Caco-2 (cell line): ENCODE measurements around the gene CREBBP. TPM values are rescaled to one million over a fixed set of nuclear protein-coding genes. Genes with fewer than 3 reads are reported as not detected.

Source experiments
- BruUV-seq: library from RNA; stranded (reverse); fragments of 400-500 nt; replicated peaks from 2 replicates; lab custom pipeline; 2021; lab: Mats Ljungman, UMichigan
- CTCF ChIA-PET: fragments of 300-600 bp; sonication (Branson Sonifier 250); formaldehyde crosslinking; loops from one replicate; lab custom pipeline; 2022; ENCODE audit warnings: antibody characterized with exemption; lab: Charles Lee
- POLR2A ChIA-PET: fragments of 300-600 bp; sonication (Branson Sonifier 250); formaldehyde crosslinking; loops from one replicate; lab custom pipeline; 2022; ENCODE audit warnings: antibody characterized with exemption; lab: Charles Lee
- DNase-seq, 2 experiments: peaks; one replicate each; pipeline versions ENCODE4 v3.0.0 to v3.0.0-alpha.2; 2020 to 2022
- H3K27me3 ChIP-seq: replicated peaks from 2 replicates; pipeline ENCODE4 v1.6.0; 2011; ENCODE audit warnings: low read length; ENCODE audit not compliant: control insufficient read depth, insufficient read depth
- H3K36me3 ChIP-seq: 2 replicates; pipeline ENCODE4 v1.5.1; 2011; ENCODE audit warnings: low read length; ENCODE audit not compliant: control insufficient read depth, insufficient read depth
- H3K4me1 ChIP-seq: fragments of 250-450 bp; sonication (Bioruptor Pico); 2 replicates; pipeline ENCODE4 v1.5.1; 2020; ENCODE audit warnings: mild to moderate bottlenecking
- H3K4me3 ChIP-seq: 2 replicates; pipeline ENCODE4 v1.5.1; 2011; ENCODE audit warnings: low read depth, mild to moderate bottlenecking, control low read depth, low read length
- H3K9me3 ChIP-seq: fragments of 250-450 bp; sonication (Bioruptor Pico); 2 replicates; pipeline ENCODE4 v1.5.1; 2020; ENCODE audit warnings: mild to moderate bottlenecking, moderate library complexity
- H3K27ac Mint-ChIP-seq: one replicate; pipeline ENCODE4 v1.8.0; 2022; ENCODE audit warnings: mixed read lengths; ENCODE audit not compliant: unreplicated experiment
- H3K27me3 Mint-ChIP-seq: one replicate; pipeline ENCODE4 v1.8.0; 2022; ENCODE audit warnings: mixed read lengths; ENCODE audit not compliant: insufficient read depth, unreplicated experiment
- H3K36me3 Mint-ChIP-seq: one replicate; pipeline ENCODE4 v1.8.0; 2022; ENCODE audit warnings: mild to moderate bottlenecking, mixed read lengths; ENCODE audit not compliant: insufficient read depth, unreplicated experiment
- H3K4me1 Mint-ChIP-seq: one replicate; pipeline ENCODE4 v1.8.0; 2022; ENCODE audit warnings: low read depth, mixed read lengths; ENCODE audit not compliant: unreplicated experiment
- H3K4me3 Mint-ChIP-seq: one replicate; pipeline ENCODE4 v1.8.0; 2022; ENCODE audit warnings: mild to moderate bottlenecking, moderate library complexity, mixed read lengths; ENCODE audit not compliant: unreplicated experiment
- H3K9me3 Mint-ChIP-seq: one replicate; pipeline ENCODE4 v1.8.0; 2022; ENCODE audit warnings: mixed read lengths; ENCODE audit not compliant: unreplicated experiment
- intact Hi-C: fragments of 100-400 bp; cut with micrococcal nuclease; formaldehyde crosslinking; loops from one replicate; pipeline ENCODE4 v1.10.0; 2022; ENCODE audit not compliant: unreplicated experiment
- total RNA-seq: library from RNA; stranded (reverse); gene quantifications from 2 replicates; pipeline ENCODE4 v1.2.3, GENCODE V29; 2022
- TF ChIP-seq, protein P1 (sequence below), 2 experiments: fragments of 200-600 bp in 1 of 2; IDR thresholded peaks; 1 replicate in 1 of 2; 2 replicates in 1 of 2; pipeline versions ENCODE4 v1.5.1 to v1.8.0; 2011 to 2022; ENCODE audit warnings: antibody characterized with exemption in 1 of 2, control low read depth in 1 of 2, inconsistent platforms in 1 of 2, low read depth in 1 of 2, low read length in 1 of 2, mild to moderate bottlenecking in 1 of 2, moderate library complexity in 1 of 2; ENCODE audit not compliant: insufficient read depth in 1 of 2, severe bottlenecking in 1 of 2, unreplicated experiment in 1 of 2

CREBBP gene
- total RNA-seq, 1 experiment from 2014 or later = 65.3 TPM

DNA sequence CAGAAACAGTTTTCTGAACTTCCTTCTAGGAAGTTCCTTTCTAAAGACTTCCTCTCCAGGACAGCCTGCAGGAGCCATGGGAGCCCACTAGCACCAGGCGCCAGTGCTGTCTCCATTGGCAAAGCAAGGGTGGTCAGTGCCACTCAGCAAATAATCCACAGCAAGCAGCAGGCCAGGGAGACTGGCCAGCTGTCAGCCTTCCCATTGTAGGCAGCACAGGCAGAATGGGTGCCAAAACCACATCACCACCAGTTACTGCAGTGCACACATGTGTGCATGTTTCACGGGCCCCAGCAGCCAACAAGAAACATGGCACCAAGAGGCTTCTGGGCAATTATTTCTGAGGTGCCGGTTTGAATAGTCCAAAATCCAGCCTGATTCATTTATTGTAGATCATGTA, 199.3 kb downstream of the CREBBP start:
- TF ChIP-seq, protein P1, sequence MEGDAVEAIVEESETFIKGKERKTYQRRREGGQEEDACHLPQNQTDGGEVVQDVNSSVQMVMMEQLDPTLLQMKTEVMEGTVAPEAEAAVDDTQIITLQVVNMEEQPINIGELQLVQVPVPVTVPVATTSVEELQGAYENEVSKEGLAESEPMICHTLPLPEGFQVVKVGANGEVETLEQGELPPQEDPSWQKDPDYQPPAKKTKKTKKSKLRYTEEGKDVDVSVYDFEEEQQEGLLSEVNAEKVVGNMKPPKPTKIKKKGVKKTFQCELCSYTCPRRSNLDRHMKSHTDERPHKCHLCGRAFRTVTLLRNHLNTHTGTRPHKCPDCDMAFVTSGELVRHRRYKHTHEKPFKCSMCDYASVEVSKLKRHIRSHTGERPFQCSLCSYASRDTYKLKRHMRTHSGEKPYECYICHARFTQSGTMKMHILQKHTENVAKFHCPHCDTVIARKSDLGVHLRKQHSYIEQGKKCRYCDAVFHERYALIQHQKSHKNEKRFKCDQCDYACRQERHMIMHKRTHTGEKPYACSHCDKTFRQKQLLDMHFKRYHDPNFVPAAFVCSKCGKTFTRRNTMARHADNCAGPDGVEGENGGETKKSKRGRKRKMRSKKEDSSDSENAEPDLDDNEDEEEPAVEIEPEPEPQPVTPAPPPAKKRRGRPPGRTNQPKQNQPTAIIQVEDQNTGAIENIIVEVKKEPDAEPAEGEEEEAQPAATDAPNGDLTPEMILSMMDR (IDR thresholded peaks at IDR 0.05; ENCODE audit: insufficient read depth in 1 of 2, low read depth in 1 of 2, low read length in 1 of 2, severe bottlenecking in 1 of 2, unreplicated experiment in 1 of 2) = no peak
- H3K27me3 Mint-ChIP-seq = no peaks in the 10 kb centered on the region
- no peak overlapping the region for H3K4me3 Mint-ChIP-seq
- ChIA-PET CTCF (no interaction called here), POLR2A (no interaction called here)
- Histone ChIP-seq H3K27me3 (no peaks in the 10 kb centered on the region), H3K4me1 (no peaks in the 10 kb centered on the region), H3K36me3 (no peaks in the 10 kb centered on the region; the same call in 1 of the 2 replicates), H3K4me3 (no peak overlapping the region), H3K9me3 (no peaks in the 10 kb centered on the region)
- H3K4me1 Mint-ChIP-seq = no peaks in the 10 kb centered on the region
- intact Hi-C loops = no loop called here
- BruUV-seq = no TSS peak
- H3K9me3 Mint-ChIP-seq = no peaks in the 10 kb centered on the region
- no peak for DNase-seq
- H3K36me3 Mint-ChIP-seq = peaks cover 65% of the 10 kb centered on the region
- no peak overlapping the region for H3K27ac Mint-ChIP-seq

DNA sequence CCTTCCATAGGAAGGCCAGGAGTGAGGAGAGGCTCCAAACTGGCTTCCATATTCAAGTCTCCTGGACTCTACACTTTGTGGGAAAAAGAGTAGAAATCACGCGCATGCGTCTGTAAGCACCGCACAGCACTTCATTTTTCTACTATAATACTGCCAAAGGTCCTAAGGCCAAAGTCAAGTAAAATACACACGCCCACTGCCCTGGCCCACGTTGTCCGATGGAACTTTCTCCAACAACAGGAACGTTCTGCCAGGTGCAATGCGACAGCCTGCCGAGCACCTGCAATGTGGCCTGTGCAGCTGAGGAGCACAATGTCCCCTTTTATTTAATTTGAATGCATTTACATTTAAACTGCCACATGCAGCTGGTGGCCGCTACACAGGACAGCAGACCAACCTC, 202.5 kb downstream of the CREBBP start:
- Mint-ChIP-seq H3K27ac (no peak overlapping the region), H3K4me1 (no peaks in the 10 kb centered on the region), H3K27me3 (no peaks in the 10 kb centered on the region), H3K4me3 (no peak overlapping the region), H3K9me3 (no peaks in the 10 kb centered on the region), H3K36me3 (peaks cover 73% of the 10 kb centered on the region)
- Histone ChIP-seq H3K4me1 (no peaks in the 10 kb centered on the region), H3K9me3 (no peaks in the 10 kb centered on the region), H3K36me3 (no peaks in the 10 kb centered on the region; the same call in 1 of the 2 replicates), H3K27me3 (no peaks in the 10 kb centered on the region), H3K4me3 (no peak overlapping the region)
- ChIA-PET CTCF (no interaction called here), POLR2A (no interaction called here)
- TSS peak; percentile 32 for BruUV-seq
- TF ChIP-seq, protein P1 (IDR thresholded peaks at IDR 0.05; ENCODE audit: insufficient read depth in 1 of 2, low read depth in 1 of 2, low read length in 1 of 2, severe bottlenecking in 1 of 2, unreplicated experiment in 1 of 2) = no peak
- no peak for DNase-seq
- intact Hi-C loops = no loop called here

DNA sequence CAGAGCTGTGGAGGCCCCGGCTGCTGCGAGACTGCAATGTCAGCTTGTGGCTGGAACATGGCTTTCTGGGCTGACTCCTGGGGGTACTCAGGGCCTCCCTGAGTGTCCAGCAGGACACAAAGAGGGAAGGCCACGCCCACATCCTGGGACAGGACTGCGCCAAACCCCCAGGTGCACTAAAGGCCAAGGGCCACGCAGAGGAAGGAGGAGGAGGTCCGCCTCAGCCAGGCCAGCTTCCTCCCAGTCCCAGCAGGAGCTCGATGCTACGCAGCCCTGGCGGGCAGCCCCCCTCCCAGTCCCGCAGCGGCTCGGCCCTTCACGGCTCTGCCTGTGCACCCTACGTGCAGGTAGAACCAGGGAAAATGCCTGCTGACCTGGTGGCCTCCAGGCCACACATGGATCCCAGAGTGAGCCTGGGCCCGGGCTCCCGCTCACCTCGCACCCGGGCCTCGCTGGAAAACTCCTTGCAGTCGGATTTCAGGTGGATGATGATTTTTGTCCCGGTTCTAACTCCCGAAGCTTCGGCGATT, 204.8 kb downstream of the CREBBP start:
- H3K4me1 Mint-ChIP-seq = no peaks in the 10 kb centered on the region
- TF ChIP-seq, protein P1 (IDR thresholded peaks at IDR 0.05; ENCODE audit: insufficient read depth in 1 of 2, low read depth in 1 of 2, low read length in 1 of 2, severe bottlenecking in 1 of 2, unreplicated experiment in 1 of 2) = no peak
- CTCF ChIA-PET = no interaction called here
- no peaks in the 10 kb centered on the region for H3K27me3 Mint-ChIP-seq
- H3K4me3 ChIP-seq = no peak overlapping the region
- no peaks in the 10 kb centered on the region for H3K4me1 ChIP-seq
- intact Hi-C loops = no loop called here
- no peaks in the 10 kb centered on the region for H3K9me3 ChIP-seq
- no peak for DNase-seq
- no peaks in the 10 kb centered on the region; the same call in 1 of the 2 replicates for H3K36me3 ChIP-seq
- H3K27me3 ChIP-seq = no peaks in the 10 kb centered on the region
- H3K9me3 Mint-ChIP-seq = no peaks in the 10 kb centered on the region
- H3K27ac Mint-ChIP-seq = no peak overlapping the region
- no TSS peak for BruUV-seq
- POLR2A ChIA-PET = no interaction called here
- peaks cover 71% of the 10 kb centered on the region for H3K36me3 Mint-ChIP-seq
- H3K4me3 Mint-ChIP-seq = no peak overlapping the region

Other genes starting within 250 kb of the CREBBP start
- gene DNASE1, start 226.0 kb downstream of the CREBBP start, total RNA-seq = 26.2 and 38.1 TPM in 2 replicates
- 173 and 199 TPM in 2 replicates for gene TRAP1, start 163.2 kb downstream of the CREBBP start, total RNA-seq
- 11.5 and 12.6 TPM in 2 replicates for gene ADCY9, start 235.7 kb upstream of the CREBBP start, total RNA-seq